ENCODE data around the gene MYZAP.

Gene MYZAP

GRCh38 chr15:57557810-57558209, 33.9 kb upstream of the MYZAP start:
- ChIA-PET POLR2A (no interaction called here), CTCF (interaction anchor here (1.2 to 10.6 kb wide), 7 partner anchors 11 to 625 kb away, joined by 5 to 97 read pairs (median 22); no protein-coding TSS in a partner anchor)
- no peak for TF ChIP-seq CTCF (IDR thresholded peaks at IDR 0.05; ENCODE audit: insufficient read depth, low read length, missing control alignments)
- DNase-seq (ENCODE audit: low read depth, low spot score) = no peak
- H3K4me3 ChIP-seq (ENCODE audit: low read depth, low read length) = no peak overlapping the region

- H3K4me3 ChIP-seq (ENCODE audit: low read depth, low read length) = no peak overlapping the region
- ChIA-PET CTCF (interaction anchor here (0.7 to 10.6 kb wide), 41 partner anchors 9 to 1069 kb away, joined by 3 to 97 read pairs (median 5); partner anchors contain the start of genes ALDH1A2 and POLR2M), POLR2A (no interaction called here)
- TF ChIP-seq CTCF (IDR thresholded peaks at IDR 0.05; ENCODE audit: insufficient read depth, low read length, missing control alignments) = peak; percentile 82
- DNase-seq (ENCODE audit: low read depth, low spot score) = no peak
Measured at GRCh38 chr15:57559875-57560274, 31.8 kb upstream of the MYZAP start.

- ChIA-PET POLR2A (no interaction called here), CTCF (interaction anchor here (0.7 to 10.6 kb wide), 42 partner anchors 8 to 1070 kb away, joined by 3 to 97 read pairs (median 5); partner anchors contain the start of genes ALDH1A2 and POLR2M)
- peak; percentile 87 for TF ChIP-seq CTCF (IDR thresholded peaks at IDR 0.05; ENCODE audit: insufficient read depth, low read length, missing control alignments)
Measured at GRCh38 chr15:57561041-57561711, 30.5 kb upstream of the MYZAP start.

GRCh38 chr15:57562196-57562769, 29.4 kb upstream of the MYZAP start:
- DNase-seq (ENCODE audit: low read depth, low spot score) = no peak
- TF ChIP-seq CTCF (IDR thresholded peaks at IDR 0.05; ENCODE audit: insufficient read depth, low read length, missing control alignments) = no peak
- ChIA-PET CTCF (interaction anchor here (1.0 to 10.6 kb wide), 9 partner anchors 11 to 1071 kb away, joined by 3 to 97 read pairs (median 30); no protein-coding TSS in a partner anchor), POLR2A (no interaction called here)
- H3K4me3 ChIP-seq (ENCODE audit: low read depth, low read length) = no peak overlapping the region

More at GRCh38 chr15:57561041-57561711, 30.5 kb upstream of the MYZAP start:
- peak; percentile 10 for DNase-seq (ENCODE audit: low read depth, low spot score)
- H3K4me3 ChIP-seq (ENCODE audit: low read depth, low read length) = no peak overlapping the region

GRCh38 chr15:57563416-57563815, 28.3 kb upstream of the MYZAP start:
- CTCF ChIA-PET = interaction anchor here (0.6 to 10.6 kb wide), 6 partner anchors 10 to 508 kb away, joined by 3 to 97 read pairs (median 4); no protein-coding TSS in a partner anchor
- H3K4me3 ChIP-seq (ENCODE audit: low read depth, low read length) = no peak overlapping the region
- no peak for TF ChIP-seq CTCF (IDR thresholded peaks at IDR 0.05; ENCODE audit: insufficient read depth, low read length, missing control alignments)
- POLR2A ChIA-PET = no interaction called here
- no peak for DNase-seq (ENCODE audit: low read depth, low spot score)

- TF ChIP-seq CTCF (IDR thresholded peaks at IDR 0.05; ENCODE audit: insufficient read depth, low read length, missing control alignments) = no peak
- DNase-seq (ENCODE audit: low read depth, low spot score) = no peak
- H3K4me3 ChIP-seq (ENCODE audit: low read depth, low read length) = no peak overlapping the region
- CTCF ChIA-PET = interaction anchor here (0.6 to 1.6 kb wide), 7 partner anchors 9 to 506 kb away, joined by 3 to 8 read pairs (median 4); partner anchors contain the start of gene ALDH1A2
- POLR2A ChIA-PET = no interaction called here
Measured at GRCh38 chr15:57565311-57565710, 26.4 kb upstream of the MYZAP start.
